ENCODE data around the gene PRICKLE3.

Gene PRICKLE3

GRCh38 chrX:49183701-49184281 lies 2.4 kb downstream of the PRICKLE3 start:
- Histone ChIP-seq H3K27ac (ENCODE audit: low read length) (no peak overlapping the region), H3K4me3 (ENCODE audit: low read length) (no peak overlapping the region), H3K4me1 (ENCODE audit: low read length) (peaks cover 7% of the 10 kb centered on the region; the same call in 1 of the 2 replicates), H3K9ac (ENCODE audit: low read length) (no peak overlapping the region), H4K20me1 (ENCODE audit: insufficient read depth, low read length) (no peaks in the 10 kb centered on the region), H3K4me2 (ENCODE audit: low read length) (no peak overlapping the region), H3K9me3 (ENCODE audit: insufficient read depth, low read length) (no peaks in the 10 kb centered on the region), H3K79me2 (ENCODE audit: low read length) (peaks cover 9% of the 10 kb centered on the region), H2AFZ (ENCODE audit: low read depth, low read length) (no peak overlapping the region), H3K36me3 (replicated peaks; ENCODE audit: low read depth, low read length) (peaks cover 11% of the 10 kb centered on the region), H3K27me3 (ENCODE audit: low read depth, low read length) (no peaks in the 10 kb centered on the region)
- TF ChIP-seq EZH2phosphoT487 (IDR thresholded peaks at IDR 0.05; ENCODE audit: low read depth): no peak
- TF ChIP-seq CTCF (IDR thresholded peaks at IDR 0.05; ENCODE audit: low read depth, low read length): no peak

GRCh38 chrX:49179358-49179757 lies 6.8 kb downstream of the PRICKLE3 start:
- Histone ChIP-seq H3K27ac (ENCODE audit: low read length) (no peak overlapping the region), H3K4me3 (ENCODE audit: low read length) (no peak overlapping the region), H3K79me2 (ENCODE audit: low read length) (no peaks in the 10 kb centered on the region; the same call in 1 of the 2 replicates), H3K9me3 (ENCODE audit: insufficient read depth, low read length) (no peaks in the 10 kb centered on the region), H2AFZ (ENCODE audit: low read depth, low read length) (no peak overlapping the region), H3K4me2 (ENCODE audit: low read length) (no peak overlapping the region), H4K20me1 (ENCODE audit: insufficient read depth, low read length) (no peaks in the 10 kb centered on the region), H3K4me1 (ENCODE audit: low read length) (no peaks in the 10 kb centered on the region), H3K27me3 (ENCODE audit: low read depth, low read length) (no peaks in the 10 kb centered on the region), H3K36me3 (replicated peaks; ENCODE audit: low read depth, low read length) (peaks cover 17% of the 10 kb centered on the region), H3K9ac (ENCODE audit: low read length) (no peak overlapping the region)
- TF ChIP-seq CTCF (IDR thresholded peaks at IDR 0.05; ENCODE audit: low read depth, low read length) (no peak), EZH2phosphoT487 (IDR thresholded peaks at IDR 0.05; ENCODE audit: low read depth) (no peak)

- H3K27ac ChIP-seq (ENCODE audit: low read length): no peak overlapping the region
- no peaks in the 10 kb centered on the region for H3K27me3 ChIP-seq (ENCODE audit: low read depth, low read length)
- TF ChIP-seq CTCF (IDR thresholded peaks at IDR 0.05; ENCODE audit: low read depth, low read length): no peak
- no peak for TF ChIP-seq EZH2phosphoT487 (IDR thresholded peaks at IDR 0.05; ENCODE audit: low read depth)
- H3K9me3 ChIP-seq (ENCODE audit: insufficient read depth, low read length): no peaks in the 10 kb centered on the region
- no peaks in the 10 kb centered on the region for H3K79me2 ChIP-seq (ENCODE audit: low read length)
- no peaks in the 10 kb centered on the region for H4K20me1 ChIP-seq (ENCODE audit: insufficient read depth, low read length)
- no peak overlapping the region for H3K4me2 ChIP-seq (ENCODE audit: low read length)
- no peak overlapping the region for H2AFZ ChIP-seq (ENCODE audit: low read depth, low read length)
- no peak overlapping the region for H3K9ac ChIP-seq (ENCODE audit: low read length)
- H3K36me3 ChIP-seq (replicated peaks; ENCODE audit: low read depth, low read length): peaks cover 14% of the 10 kb centered on the region
- no peaks in the 10 kb centered on the region for H3K4me1 ChIP-seq (ENCODE audit: low read length)
- no peak overlapping the region for H3K4me3 ChIP-seq (ENCODE audit: low read length)
These were observed 7.6 kb downstream of the PRICKLE3 start for GRCh38 chrX:49178537-49178936.

GRCh38 chrX:49177873-49178480 lies 8.2 kb downstream of the PRICKLE3 start:
- no peak overlapping the region for H3K9ac ChIP-seq (ENCODE audit: low read length)
- peaks cover 11% of the 10 kb centered on the region for H3K36me3 ChIP-seq (replicated peaks; ENCODE audit: low read depth, low read length)
- peaks cover 4% of the 10 kb centered on the region; the same call in 1 of the 2 replicates for H3K79me2 ChIP-seq (ENCODE audit: low read length)

More at GRCh38 chrX:49177873-49178480, 8.2 kb downstream of the PRICKLE3 start:
- Histone ChIP-seq H3K27me3 (ENCODE audit: low read depth, low read length) (no peaks in the 10 kb centered on the region), H3K4me3 (ENCODE audit: low read length) (no peak overlapping the region), H3K27ac (ENCODE audit: low read length) (no peak overlapping the region), H4K20me1 (ENCODE audit: insufficient read depth, low read length) (0 out of 2 replicates have a peak, but pooled peaks cover 4% of the 10 kb centered on the region), H3K4me2 (ENCODE audit: low read length) (no peak overlapping the region), H3K9me3 (ENCODE audit: insufficient read depth, low read length) (no peaks in the 10 kb centered on the region), H3K4me1 (ENCODE audit: low read length) (peaks cover 1% of the 10 kb centered on the region; the same call in 1 of the 2 replicates), H2AFZ (ENCODE audit: low read depth, low read length) (no peak overlapping the region)
- TF ChIP-seq CTCF (IDR thresholded peaks at IDR 0.05; ENCODE audit: low read depth, low read length) (no peak), EZH2phosphoT487 (IDR thresholded peaks at IDR 0.05; ENCODE audit: low read depth) (no peak)

Measured in OCI-LY3 (cell line).